ENCODE measurements around the gene CEP85. TPM values are rescaled to one million over a fixed set of nuclear protein-coding genes. Genes with fewer than 3 reads are reported as not detected.

Gene CEP85
- total and polyA plus RNA-seq, 10 of the 15 experiments (the other 5 are each of a cell fraction or from before 2014, with no cell fraction given) = 8.4 to 26.8 (median 21.5) TPM

DNA sequence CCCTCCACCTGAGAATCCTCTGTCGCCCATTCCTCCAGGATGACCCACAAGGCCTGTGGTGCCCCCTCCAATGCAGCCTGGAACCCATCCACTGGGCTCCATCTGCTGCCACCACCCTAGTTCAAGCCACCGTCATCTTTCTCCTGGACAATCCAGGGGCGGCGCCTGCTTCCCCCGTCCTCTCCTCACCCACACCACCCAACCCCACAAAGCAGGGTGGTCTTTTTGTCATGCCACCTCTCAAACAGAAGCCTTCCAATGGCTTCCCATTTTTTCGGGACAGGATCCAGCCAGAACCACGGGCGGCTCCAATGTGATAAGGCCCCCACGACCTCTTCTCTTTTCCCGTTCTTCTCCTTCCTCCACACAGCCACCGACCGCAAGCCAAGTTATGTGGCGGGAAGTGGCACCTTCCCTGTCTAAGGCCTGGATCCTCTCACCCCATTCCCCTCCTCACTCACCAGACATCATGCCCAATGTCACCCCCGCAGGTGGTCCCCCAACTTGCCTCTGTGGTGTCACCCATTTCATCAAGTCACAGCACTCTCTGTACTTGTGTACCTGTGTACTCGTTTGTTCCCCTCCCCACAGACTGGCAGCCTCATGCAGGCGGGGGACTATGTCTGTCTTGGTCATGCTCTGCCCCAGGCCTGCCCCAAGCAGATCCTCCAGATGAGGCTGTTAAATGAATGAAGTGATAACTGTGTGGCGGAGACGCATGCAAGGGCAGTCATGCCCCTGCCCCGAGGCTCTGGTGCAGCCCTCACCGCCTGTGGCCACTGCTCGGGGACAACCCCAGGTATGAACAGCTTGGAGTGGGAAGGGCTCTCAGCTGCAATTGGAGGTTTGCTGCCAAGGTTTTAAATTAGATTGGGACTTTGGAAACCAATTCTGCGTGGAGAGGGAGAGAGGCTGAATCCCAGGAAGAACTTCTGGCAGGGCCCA, 61.5 kb downstream of the CEP85 start (continued):
- TF ChIP-seq SMAD1 (IDR thresholded peaks at IDR 0.05; ENCODE audit: low read depth, partially characterized antibody) (no peak), TBL1XR1 (IDR thresholded peaks at IDR 0.05; ENCODE audit: low read depth, low read length) (no peak), TAF1 (IDR thresholded peaks at IDR 0.05; ENCODE audit: borderline replicate concordance, low read depth, low read length) (no peak), STAT1 (conservative IDR thresholded peaks at IDR 0.05) (no peak), ATF7 (IDR thresholded peaks at IDR 0.05; ENCODE audit: low read depth) (no peak)
- TF ChIP-seq, protein P1, sequence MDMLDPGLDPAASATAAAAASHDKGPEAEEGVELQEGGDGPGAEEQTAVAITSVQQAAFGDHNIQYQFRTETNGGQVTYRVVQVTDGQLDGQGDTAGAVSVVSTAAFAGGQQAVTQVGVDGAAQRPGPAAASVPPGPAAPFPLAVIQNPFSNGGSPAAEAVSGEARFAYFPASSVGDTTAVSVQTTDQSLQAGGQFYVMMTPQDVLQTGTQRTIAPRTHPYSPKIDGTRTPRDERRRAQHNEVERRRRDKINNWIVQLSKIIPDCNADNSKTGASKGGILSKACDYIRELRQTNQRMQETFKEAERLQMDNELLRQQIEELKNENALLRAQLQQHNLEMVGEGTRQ (IDR thresholded peaks at IDR 0.05; ENCODE audit: borderline replicate concordance, low read depth, low read length) = no peak

DNA sequence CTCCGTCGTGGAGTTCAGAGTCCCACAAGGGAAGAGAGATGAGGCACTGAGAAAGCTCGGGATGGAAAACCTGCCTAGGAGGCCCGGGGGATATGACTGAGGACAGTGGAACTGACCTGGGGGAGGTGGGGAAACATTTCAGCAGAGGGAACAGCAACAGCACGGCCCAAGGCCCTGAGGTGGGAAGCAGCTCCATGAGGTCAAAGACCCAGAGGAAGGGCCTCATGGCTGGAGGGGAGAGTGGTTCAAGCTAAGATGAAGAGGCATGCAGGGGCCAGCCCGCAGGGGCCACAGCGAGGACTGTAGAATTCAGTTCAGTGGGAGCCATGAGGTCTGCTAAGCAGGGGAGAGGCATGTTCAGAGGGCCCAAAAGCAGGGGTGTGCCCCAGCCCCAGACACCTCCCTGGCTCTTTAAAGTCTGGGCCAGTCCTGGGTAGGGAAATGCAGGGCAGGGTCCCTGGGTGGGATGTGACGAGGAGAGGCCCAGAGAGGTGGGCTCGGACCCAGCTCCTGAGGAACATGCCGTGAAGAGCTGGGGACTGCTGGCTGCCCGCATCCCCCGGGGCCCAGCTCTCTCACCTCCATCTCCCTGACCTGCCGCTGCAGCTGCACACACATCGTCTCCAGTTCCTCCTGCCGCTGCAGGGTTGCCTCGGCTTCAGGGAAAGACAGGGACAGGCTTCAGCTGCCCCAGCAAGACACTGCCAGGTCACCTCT, 62.5 kb downstream of the CEP85 start:
- FAIRE-seq (no peak), ATAC-seq (no peak), DNase-seq (ENCODE audit: low read depth, low spot score) (no peak)
- RAD21 ChIA-PET (ENCODE audit: unreplicated experiment) = no interaction called here
- BruUV-seq (replicated peaks) = no TSS peak
- Histone ChIP-seq H3K36me3 (ENCODE audit: control insufficient read depth in 2 of 2, insufficient read depth in 2 of 2, low read length in 1 of 2) (no peaks in the 10 kb centered on the region; a peak in 1 of 4 replicates), H3K9ac (ENCODE audit: control insufficient read depth, insufficient read depth, low read length) (no peak overlapping the region), H3K9me3 (replicated peaks; ENCODE audit: control insufficient read depth, insufficient read depth, low read length) (no peaks in the 10 kb centered on the region), H3K4me1 (ENCODE audit: control insufficient read depth, insufficient read depth, low read length) (no peaks in the 10 kb centered on the region), H3K4me3 (no peak overlapping the region), H3K79me2 (ENCODE audit: control insufficient read depth, insufficient read depth, low read length) (no peaks in the 10 kb centered on the region), H2AFZ (ENCODE audit: control insufficient read depth, low read depth, low read length) (no peak overlapping the region), H3K27me3 (replicated peaks in 1 of 2; ENCODE audit: control insufficient read depth in 2 of 2, insufficient read depth in 2 of 2, low read length in 1 of 2) (no peaks in the 10 kb centered on the region), H4K20me1 (ENCODE audit: control insufficient read depth, insufficient read depth) (no peaks in the 10 kb centered on the region), H3K27ac (ENCODE audit: control insufficient read depth, insufficient read depth) (no peak overlapping the region), H3K4me2 (ENCODE audit: control insufficient read depth, insufficient read depth) (no peak overlapping the region)
- SMC1A ChIA-PET (ENCODE audit: uncharacterized antibody, unreplicated experiment) = interaction anchor here (1.4 kb wide), 1 partner anchor 8 kb away, joined by 5 read pairs; no protein-coding TSS in a partner anchor
- in situ Hi-C loops (cut with MboI) (no loop called here), intact Hi-C loops (cut with micrococcal nuclease; ENCODE audit: unreplicated experiment) (no loop called here)
- WGBS (ENCODE audit: insufficient coverage, insufficient replicate concordance, low lambda C conversion rate, missing lambda C conversion rate) = 82% methylated on average over 16 of the region's 16 CpGs
- TF ChIP-seq ZZZ3 (IDR thresholded peaks at IDR 0.05; ENCODE audit: control insufficient read depth, insufficient read length, low read depth) (no peak), SREBF1 (IDR thresholded peaks at IDR 0.05; ENCODE audit: low read length) (no peak), TCF3 (IDR thresholded peaks at IDR 0.05; ENCODE audit: borderline replicate concordance, insufficient read depth, low read depth, low read length) (no peak), BHLHE40 (IDR thresholded peaks at IDR 0.05; ENCODE audit: borderline replicate concordance in 1 of 2, low read depth in 2 of 2, low read length in 1 of 2) (no peak)
- POLR2A ChIA-PET = interaction anchor here (0.5 kb wide), 1 partner anchor 11 kb away, joined by 5 read pairs; no protein-coding TSS in a partner anchor
- CTCF ChIA-PET = interaction anchor here (0.6 to 1.7 kb wide), 3 partner anchors 8 to 11 kb away, joined by 3 to 5 read pairs (median 3); no protein-coding TSS in a partner anchor
